ENCODE data around the gene PLEKHG5. TPM values are rescaled to one million over a fixed set of nuclear protein-coding genes. Genes with fewer than 3 reads are reported as not detected.

The PLEKHG5 gene
- total RNA-seq, 2 donors from 2014 or later = 3.2 to 3.8 TPM

DNA sequence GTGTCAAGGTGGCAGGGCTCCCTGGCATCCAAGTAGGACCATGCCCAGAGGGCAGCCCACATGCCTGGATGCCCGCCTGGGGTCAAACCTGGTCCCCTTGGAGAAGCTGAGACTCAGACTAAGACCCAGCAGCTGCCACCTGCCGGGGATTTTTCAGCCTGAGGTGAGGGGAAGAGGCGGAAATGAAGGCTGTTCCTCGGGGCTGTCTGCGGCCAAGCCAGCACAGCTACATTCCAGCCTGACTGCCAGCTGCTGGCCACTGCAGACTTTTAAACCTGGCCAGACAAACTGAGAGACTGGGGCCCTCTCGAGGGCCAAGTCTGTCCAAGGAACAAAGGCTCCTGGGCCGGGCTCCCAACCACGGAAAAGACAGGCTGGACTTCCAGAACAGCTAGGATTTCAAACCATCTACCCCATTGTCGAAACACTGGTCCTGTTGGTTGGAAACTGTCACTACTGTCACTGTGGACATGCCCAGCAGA, 21.9 kb upstream of the PLEKHG5 start:
- no peaks in the 10 kb centered on the region for H3K9me3 Mint-ChIP-seq
- H3K36me3 Mint-ChIP-seq (ENCODE audit: low read depth) = no peaks in the 10 kb centered on the region
- no peak overlapping the region for H3K27ac Mint-ChIP-seq
- ATAC-seq (replicated peaks) = no peak
- no peaks in the 10 kb centered on the region for H3K4me1 Mint-ChIP-seq
- no peak overlapping the region for H3K4me3 Mint-ChIP-seq
- H3K27me3 Mint-ChIP-seq = no peaks in the 10 kb centered on the region

DNA sequence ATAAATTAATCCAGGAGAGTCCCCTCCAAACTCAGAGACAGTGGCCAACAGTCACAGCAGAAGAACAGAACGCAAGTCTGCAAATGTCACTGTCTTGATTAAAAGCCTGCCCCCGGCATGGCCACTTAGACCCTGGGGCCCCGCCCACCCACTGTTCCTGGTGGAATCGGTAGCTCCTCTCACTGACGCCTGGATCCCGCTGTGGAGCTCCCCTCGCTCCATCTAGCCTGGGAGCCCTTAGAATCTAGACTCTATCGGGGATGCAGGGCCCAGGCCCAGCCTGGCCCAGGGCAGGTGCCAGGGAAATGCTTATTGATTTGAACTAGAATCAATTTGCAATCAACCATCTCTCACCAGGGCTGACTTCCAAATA, 21.4 kb upstream of the PLEKHG5 start:
- Mint-ChIP-seq H3K9me3 (no peaks in the 10 kb centered on the region), H3K27ac (no peak overlapping the region), H3K27me3 (no peaks in the 10 kb centered on the region), H3K4me1 (no peaks in the 10 kb centered on the region), H3K4me3 (no peak overlapping the region), H3K36me3 (ENCODE audit: low read depth) (no peaks in the 10 kb centered on the region)
- no peak for ATAC-seq (replicated peaks)

DNA sequence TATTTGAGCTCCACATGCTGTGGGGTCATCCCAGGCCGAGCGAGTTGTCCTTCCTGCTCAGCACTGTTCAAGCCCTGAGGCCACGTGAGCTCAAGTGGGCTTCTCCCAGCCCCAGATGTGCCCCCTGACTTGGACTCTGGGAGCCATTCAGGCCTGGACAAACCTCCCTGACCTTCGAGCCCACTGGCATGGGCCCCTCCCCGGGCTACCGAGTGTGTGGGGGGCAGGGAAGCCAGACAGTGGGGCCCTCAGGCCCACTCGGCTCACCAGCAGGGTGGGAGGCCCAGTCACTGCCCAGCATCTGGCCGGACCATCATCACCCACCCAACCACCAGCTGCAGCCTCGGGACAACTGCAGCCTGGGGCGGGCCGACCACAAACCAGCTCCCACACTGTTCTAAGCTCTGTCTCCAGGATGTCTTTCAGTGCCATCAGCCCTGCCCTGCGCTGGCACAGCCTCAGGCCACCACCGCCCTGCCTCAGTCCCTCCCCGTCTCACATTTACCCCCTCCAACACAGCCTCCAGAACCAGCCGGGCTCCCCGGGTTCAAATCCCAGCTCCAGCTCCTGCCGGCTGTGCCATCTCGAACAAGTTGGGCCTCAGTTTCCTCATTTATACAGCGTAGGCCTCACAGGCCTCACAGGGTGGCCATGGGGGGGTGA, 20.9 kb upstream of the PLEKHG5 start:
- Mint-ChIP-seq H3K9me3 (no peaks in the 10 kb centered on the region), H3K27me3 (no peaks in the 10 kb centered on the region), H3K27ac (no peak overlapping the region), H3K4me3 (no peak overlapping the region), H3K4me1 (no peaks in the 10 kb centered on the region), H3K36me3 (ENCODE audit: low read depth) (no peaks in the 10 kb centered on the region)
- ATAC-seq (replicated peaks) = no peak

DNA sequence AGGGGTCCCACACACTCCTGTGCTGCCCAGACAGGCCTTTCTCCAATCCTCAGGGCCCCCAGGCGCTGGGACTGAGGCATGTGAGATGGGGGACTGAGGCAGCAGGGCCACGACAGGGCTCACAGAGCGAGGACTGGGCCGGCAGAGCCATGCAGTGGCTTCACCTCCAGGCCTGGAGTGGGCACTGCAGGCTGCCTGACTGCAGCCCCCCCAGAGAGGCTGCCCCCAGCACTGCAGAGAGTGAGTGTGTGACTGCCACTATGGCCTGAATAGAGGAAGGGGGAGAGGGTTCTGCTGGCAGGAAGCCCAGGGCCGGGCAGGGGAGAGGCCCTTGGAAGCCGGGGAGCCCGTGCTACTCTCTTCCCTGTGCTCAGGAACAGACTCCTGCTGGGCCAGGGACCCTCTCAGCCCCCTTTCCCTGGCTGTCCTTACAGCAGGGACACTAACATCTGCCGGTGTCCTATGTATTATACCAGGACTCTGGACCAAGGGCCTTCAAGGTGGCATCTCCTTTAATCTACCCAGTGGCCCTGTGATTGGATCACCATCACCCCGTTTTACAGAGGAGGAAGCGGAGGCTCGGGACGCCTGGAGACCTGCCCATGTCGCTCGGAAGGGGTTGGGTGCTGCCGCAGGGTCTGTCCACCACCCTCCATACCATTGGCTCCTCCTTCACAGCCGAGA, 20.2 kb upstream of the PLEKHG5 start:
- no peak for ATAC-seq (replicated peaks)
- Mint-ChIP-seq H3K36me3 (ENCODE audit: low read depth) (no peaks in the 10 kb centered on the region), H3K4me3 (no peak overlapping the region), H3K27me3 (peaks cover 4% of the 10 kb centered on the region), H3K9me3 (no peaks in the 10 kb centered on the region), H3K27ac (no peak overlapping the region), H3K4me1 (no peaks in the 10 kb centered on the region)

DNA sequence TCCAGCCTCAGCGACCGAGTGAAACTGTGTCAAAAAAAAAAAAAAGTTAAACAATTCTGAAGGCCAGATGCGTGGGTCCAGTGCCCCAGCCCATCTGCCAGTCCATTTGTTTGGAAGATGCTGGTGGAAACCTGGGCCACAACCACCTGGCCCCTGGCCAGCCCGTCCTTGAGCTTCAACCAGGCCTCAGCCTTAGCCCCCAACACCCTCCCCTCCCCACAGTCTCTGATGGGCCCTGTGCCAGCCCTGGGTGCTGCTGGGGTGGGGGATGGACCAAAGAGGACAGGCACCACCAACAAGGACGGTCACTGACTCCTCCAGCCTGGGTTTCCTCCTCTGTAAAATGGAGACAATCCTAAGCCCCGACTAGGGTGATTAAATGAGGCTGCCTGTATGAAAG, 19.6 kb upstream of the PLEKHG5 start:
- Mint-ChIP-seq H3K4me1 (no peaks in the 10 kb centered on the region), H3K9me3 (no peaks in the 10 kb centered on the region), H3K4me3 (no peak overlapping the region), H3K27me3 (peaks cover 5% of the 10 kb centered on the region), H3K27ac (no peak overlapping the region), H3K36me3 (ENCODE audit: low read depth) (no peaks in the 10 kb centered on the region)
- no peak for ATAC-seq (replicated peaks)

DNA sequence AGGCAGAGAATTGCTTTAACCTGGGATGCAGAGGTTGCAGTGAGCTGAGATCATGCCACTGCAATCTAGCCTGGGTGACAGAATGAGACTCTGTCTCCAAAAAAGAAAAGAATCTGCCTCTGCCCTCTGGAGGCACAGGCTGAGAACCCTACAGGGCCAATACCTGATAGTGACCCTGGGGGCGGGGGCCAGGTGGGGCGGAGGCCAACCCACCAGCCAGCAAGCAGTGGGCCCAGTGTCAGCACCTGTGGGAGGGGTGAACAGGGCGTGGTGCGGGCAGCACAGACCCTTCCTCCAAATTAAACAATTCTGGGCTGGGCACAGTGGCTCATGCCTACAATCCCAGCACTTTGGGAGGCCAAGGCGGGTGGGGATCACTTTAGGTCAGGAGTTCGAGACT, 19.0 kb upstream of the PLEKHG5 start:
- no peak for ATAC-seq (replicated peaks)
- Mint-ChIP-seq H3K27me3 (peaks cover 5% of the 10 kb centered on the region), H3K4me3 (no peak overlapping the region), H3K4me1 (no peaks in the 10 kb centered on the region), H3K27ac (no peak overlapping the region), H3K36me3 (ENCODE audit: low read depth) (no peaks in the 10 kb centered on the region), H3K9me3 (no peaks in the 10 kb centered on the region)

DNA sequence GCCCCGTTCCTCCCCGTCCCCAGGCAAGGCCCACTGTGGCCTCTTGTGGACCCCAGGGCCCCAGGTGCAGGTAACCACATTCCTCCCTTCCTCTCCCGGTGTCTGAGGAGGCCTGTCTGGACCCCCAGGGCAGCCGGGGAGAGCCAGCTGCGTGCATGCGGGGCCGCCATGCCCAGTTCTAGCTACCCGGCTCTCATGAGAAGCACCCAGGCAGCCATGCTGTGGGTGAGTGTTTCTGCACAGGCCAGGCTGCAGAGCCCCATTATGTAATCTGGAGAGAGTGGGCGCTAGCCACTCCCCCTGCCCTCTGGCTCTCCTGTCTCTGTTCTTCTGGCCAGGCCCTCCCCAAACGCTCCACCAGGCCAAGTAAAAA, 18.4 kb upstream of the PLEKHG5 start:
- Mint-ChIP-seq H3K27ac (no peak overlapping the region), H3K9me3 (no peaks in the 10 kb centered on the region), H3K4me1 (no peaks in the 10 kb centered on the region), H3K36me3 (ENCODE audit: low read depth) (no peaks in the 10 kb centered on the region), H3K4me3 (no peak overlapping the region), H3K27me3 (peaks cover 5% of the 10 kb centered on the region)
- ATAC-seq (replicated peaks) = no peak

DNA sequence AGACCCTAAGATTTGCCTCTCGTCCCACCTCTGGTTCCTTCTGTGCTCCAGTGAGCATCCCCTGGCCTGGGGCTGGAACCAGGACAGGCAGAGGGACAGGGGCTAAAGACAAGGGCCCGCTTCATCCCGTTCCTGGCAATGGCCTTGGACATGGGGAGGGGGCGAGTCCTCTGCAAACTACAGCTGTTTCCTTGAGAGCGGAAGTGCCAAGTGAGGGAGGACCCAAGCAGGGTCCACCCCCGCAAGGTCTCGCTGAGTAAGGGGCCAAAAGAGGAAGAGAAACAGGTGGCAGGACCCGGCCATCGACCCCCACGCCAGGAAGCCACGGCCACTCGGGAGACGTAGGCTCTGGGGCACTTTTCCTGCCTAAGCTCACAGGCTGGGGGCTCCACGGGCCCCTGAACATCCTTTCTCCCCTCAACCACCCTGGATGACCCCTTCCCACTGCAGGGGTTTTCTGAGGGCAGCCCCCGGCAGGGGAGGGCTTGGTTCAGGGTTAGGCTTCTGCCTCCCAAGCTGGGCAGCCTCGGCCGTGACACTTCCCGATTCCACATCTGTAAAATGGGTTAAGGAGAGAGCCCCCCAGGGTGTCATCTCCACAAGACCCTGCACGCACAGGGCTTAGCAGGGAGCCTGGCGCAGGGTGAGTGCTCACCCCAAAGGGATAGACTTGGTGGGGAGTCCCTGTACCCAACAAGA, 17.9 kb upstream of the PLEKHG5 start:
- Mint-ChIP-seq H3K9me3 (no peaks in the 10 kb centered on the region), H3K27ac (no peak overlapping the region), H3K4me3 (no peak overlapping the region), H3K4me1 (no peaks in the 10 kb centered on the region), H3K27me3 (peaks cover 5% of the 10 kb centered on the region), H3K36me3 (ENCODE audit: low read depth) (no peaks in the 10 kb centered on the region)
- ATAC-seq (replicated peaks) = no peak

DNA sequence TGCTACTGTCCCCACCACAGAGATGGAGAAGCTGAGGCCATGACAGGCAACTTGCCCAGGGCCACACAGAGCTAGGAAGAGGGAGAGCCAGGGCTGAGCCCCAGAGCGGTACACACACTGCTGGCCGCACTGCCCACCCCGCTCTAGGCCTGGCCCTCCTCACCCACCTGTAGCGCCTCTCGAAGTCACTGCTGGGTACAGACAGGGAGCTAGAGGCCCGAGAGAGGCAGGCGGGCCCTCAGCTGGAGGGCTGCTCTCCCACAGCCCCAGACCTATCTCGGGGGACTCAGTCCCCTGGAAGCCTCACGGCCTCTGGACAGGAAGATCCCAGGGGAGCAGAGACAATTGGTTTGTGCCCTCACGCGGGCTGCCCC, 17.3 kb upstream of the PLEKHG5 start:
- Mint-ChIP-seq H3K9me3 (no peaks in the 10 kb centered on the region), H3K4me1 (no peaks in the 10 kb centered on the region), H3K4me3 (no peak overlapping the region)

DNA sequence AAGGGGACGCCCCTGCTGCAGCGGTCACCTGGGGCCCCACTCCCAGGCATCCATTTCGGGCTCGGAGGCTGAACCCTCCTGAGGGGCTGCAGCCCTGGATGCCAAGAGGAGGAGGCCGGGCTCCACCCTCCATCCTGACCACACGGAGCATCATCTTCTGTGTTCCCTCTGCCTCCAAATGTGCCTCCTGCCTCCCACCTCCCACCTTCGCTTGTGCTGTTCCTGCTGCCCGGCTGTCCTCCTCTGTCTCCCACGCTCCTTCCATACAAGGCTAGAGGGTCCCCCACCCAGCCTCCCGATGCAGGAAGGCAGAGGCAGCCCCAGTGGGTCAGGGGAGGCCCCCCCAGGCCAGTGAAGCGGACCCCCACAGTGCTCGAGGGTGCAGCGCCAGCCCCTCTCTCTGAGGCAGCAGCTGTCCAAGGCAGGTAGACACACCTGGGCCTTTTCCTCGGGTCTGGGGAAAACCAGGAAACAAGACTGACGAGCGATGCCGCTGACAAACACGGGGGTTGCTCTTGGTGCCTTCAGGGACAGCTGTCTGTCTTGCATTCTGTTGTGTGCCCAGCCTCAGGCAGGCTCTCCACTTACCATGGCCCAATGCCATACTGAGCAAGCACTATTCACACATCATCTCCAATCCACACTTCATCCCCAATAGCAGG, 16.8 kb upstream of the PLEKHG5 start:
- no peak overlapping the region for H3K27ac Mint-ChIP-seq
- H3K4me1 Mint-ChIP-seq = no peaks in the 10 kb centered on the region
- H3K27me3 Mint-ChIP-seq = peaks cover 5% of the 10 kb centered on the region
- no peaks in the 10 kb centered on the region for H3K36me3 Mint-ChIP-seq (ENCODE audit: low read depth)
- no peaks in the 10 kb centered on the region for H3K9me3 Mint-ChIP-seq
- no peak for ATAC-seq (replicated peaks)
- no peak overlapping the region for H3K4me3 Mint-ChIP-seq

More for the DNA sequence above, 17.3 kb upstream of the PLEKHG5 start:
- Mint-ChIP-seq H3K27me3 (peaks cover 5% of the 10 kb centered on the region), H3K36me3 (ENCODE audit: low read depth) (no peaks in the 10 kb centered on the region), H3K27ac (no peak overlapping the region)
- no peak for ATAC-seq (replicated peaks)

DNA sequence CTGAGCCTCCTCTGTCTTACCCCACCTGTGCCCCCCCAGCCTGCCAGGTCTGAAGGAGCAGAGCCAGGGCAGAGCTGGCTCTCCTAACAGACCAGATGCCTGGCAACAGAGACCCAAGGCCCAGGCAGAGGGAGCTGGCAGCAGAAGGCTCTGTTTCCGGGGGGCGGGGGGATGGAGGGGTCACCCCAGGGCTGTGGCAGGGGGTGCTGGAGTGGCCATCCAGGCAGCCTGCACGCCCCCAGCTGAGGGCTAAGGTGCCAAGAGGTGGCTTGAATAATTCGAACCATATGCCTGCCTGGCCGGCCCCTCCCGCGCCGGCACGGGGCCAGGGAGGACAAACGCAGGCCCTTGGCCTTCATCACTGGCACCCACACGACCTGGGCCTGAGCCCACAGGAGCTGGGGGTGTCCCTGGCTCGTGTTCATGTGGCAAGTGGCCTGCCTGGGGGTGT, 16.0 kb upstream of the PLEKHG5 start:
- Mint-ChIP-seq H3K9me3 (no peaks in the 10 kb centered on the region), H3K36me3 (ENCODE audit: low read depth) (no peaks in the 10 kb centered on the region), H3K27me3 (peaks cover 5% of the 10 kb centered on the region), H3K4me3 (no peak overlapping the region), H3K4me1 (no peaks in the 10 kb centered on the region), H3K27ac (no peak overlapping the region)
- no peak for ATAC-seq (replicated peaks)

DNA sequence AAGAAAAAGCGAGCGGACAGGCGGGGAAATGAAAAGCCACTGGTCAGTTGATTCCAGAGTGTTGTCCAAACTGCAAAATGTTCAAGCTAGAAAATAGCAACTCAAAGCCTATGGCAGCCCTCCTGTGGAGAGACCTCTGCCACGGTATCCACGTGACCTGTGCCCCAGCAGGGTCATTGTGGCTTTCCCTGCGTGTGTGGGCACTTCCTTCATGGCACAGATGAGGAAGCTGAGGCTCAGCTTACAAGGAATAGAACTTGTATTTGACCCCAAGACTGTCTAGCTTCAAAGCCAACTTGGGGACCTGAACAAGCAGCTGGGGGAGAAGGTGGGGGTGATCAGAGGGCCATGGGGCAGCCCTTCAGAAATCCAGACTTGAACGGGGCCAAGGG, 15.6 kb upstream of the PLEKHG5 start:
- ATAC-seq (replicated peaks) = no peak
- no peaks in the 10 kb centered on the region for H3K36me3 Mint-ChIP-seq (ENCODE audit: low read depth)
- H3K27ac Mint-ChIP-seq = no peak overlapping the region
- no peaks in the 10 kb centered on the region for H3K4me1 Mint-ChIP-seq
- no peak overlapping the region for H3K4me3 Mint-ChIP-seq
- no peaks in the 10 kb centered on the region for H3K9me3 Mint-ChIP-seq
- H3K27me3 Mint-ChIP-seq = peaks cover 5% of the 10 kb centered on the region

DNA sequence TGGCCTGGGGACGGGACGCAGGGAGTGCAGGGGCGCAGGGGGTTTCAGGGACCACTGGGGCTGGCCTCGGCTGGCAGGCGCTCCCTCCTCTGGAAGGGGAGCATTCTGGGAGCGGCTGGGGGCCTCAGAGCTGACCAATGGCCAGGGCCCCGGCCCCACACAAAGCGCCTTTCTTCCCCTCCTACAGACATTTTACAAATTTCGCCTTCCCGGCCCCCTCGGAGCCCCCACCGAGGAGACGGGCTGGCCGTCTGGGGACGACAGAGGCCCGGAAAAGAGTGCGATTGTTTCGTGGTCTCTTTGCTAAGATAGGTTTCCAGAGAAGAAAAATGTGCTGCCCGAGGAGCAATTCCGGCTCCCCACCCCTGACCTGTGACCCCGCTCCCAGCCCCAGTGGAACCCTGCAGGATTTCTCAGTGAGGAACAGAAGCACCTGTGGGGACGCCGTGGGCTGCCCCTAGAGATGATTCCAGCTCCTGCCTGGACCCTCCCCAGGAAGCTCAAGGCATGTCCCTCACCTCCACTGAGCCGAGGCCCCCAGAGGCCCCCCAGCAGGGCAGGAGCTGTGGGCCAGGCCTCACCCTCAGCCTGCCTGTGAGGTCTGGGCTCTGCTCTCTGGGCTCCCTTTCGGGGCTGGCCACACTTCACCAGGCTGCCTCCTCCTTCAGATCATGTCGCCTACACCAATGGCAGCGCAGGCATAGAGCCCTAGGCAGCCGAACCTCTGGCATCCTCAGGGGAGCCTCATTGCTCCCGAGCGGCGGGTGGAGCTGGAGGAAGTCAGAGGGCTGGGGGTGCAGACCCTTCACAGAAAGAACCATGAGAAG, 15.0 kb upstream of the PLEKHG5 start:
- H3K27me3 Mint-ChIP-seq = peaks cover 5% of the 10 kb centered on the region
- H3K36me3 Mint-ChIP-seq (ENCODE audit: low read depth) = no peaks in the 10 kb centered on the region
- no peaks in the 10 kb centered on the region for H3K4me1 Mint-ChIP-seq
- H3K4me3 Mint-ChIP-seq = no peak overlapping the region
- H3K9me3 Mint-ChIP-seq = no peaks in the 10 kb centered on the region
- H3K27ac Mint-ChIP-seq = no peak overlapping the region
- no peak for ATAC-seq (replicated peaks)

Measured in activated T-helper 17 cell treated with anti-CD3 and anti-CD28 coated beads, Interleukin-2, amount 50 U/mL, for 72 hours (primary cell).